GM18951 (cell line): ENCODE data around the gene GPATCH4.

Experiments
- POLR2A ChIP-seq: IDR thresholded peaks from 4 replicates; pipeline ENCODE4 v1.6.1; 2011; ENCODE audit warnings: mild to moderate bottlenecking; ENCODE audit not compliant: insufficient read length, insufficient read depth; ENCODE audit errors: extremely low read depth
- in situ Hi-C: fragments of 300-500 bp; cut with MboI; formaldehyde crosslinking; loops from one replicate; pipeline ENCODE4 v1.12.0; 2022; ENCODE audit warnings: low sequenced_read_pairs, mixed read lengths, inconsistent platforms; ENCODE audit not compliant: unreplicated experiment

GPATCH4 gene

GRCh38 chr1:156601122-156601830 lies at the start of gene GPATCH4:
GPATCH4 (minus strand) TSS chr1:156601479.
- in situ Hi-C loops = no loop called here
- TF ChIP-seq POLR2A = peak; percentile 76

- in situ Hi-C loops = no loop called here
- no peak for TF ChIP-seq POLR2A
These were observed 47.7 kb upstream of the GPATCH4 start for GRCh38 chr1:156648951-156649350.

GRCh38 chr1:156648496-156648895 lies 47.2 kb upstream of the GPATCH4 start:
- in situ Hi-C loops = no loop called here
- TF ChIP-seq POLR2A = no peak

- in situ Hi-C loops = no loop called here
- TF ChIP-seq POLR2A = no peak
These were observed 46.1 kb upstream of the GPATCH4 start for GRCh38 chr1:156647351-156647750.

- no peak for TF ChIP-seq POLR2A
- in situ Hi-C loops = no loop called here
These were observed 45.5 kb upstream of the GPATCH4 start for GRCh38 chr1:156646738-156647211.

- no peak for TF ChIP-seq POLR2A
- in situ Hi-C loops = no loop called here
These were observed 44.4 kb upstream of the GPATCH4 start for GRCh38 chr1:156645666-156646065.

- TF ChIP-seq POLR2A = no peak
- in situ Hi-C loops = no loop called here
These were observed 43.8 kb upstream of the GPATCH4 start for GRCh38 chr1:156645056-156645455.

GRCh38 chr1:156644640-156645039 lies 43.4 kb upstream of the GPATCH4 start:
- no peak for TF ChIP-seq POLR2A
- in situ Hi-C loops = no loop called here

GRCh38 chr1:156644146-156644545 lies 42.9 kb upstream of the GPATCH4 start:
- no peak for TF ChIP-seq POLR2A
- in situ Hi-C loops = no loop called here

- no peak for TF ChIP-seq POLR2A
- in situ Hi-C loops = no loop called here
These were observed 42.5 kb upstream of the GPATCH4 start for GRCh38 chr1:156643778-156644092.

- in situ Hi-C loops = no loop called here
- no peak for TF ChIP-seq POLR2A
These were observed 41.9 kb upstream of the GPATCH4 start for GRCh38 chr1:156643049-156643777.

GRCh38 chr1:156642265-156643048 lies 41.2 kb upstream of the GPATCH4 start:
- in situ Hi-C loops = no loop called here
- TF ChIP-seq POLR2A = no peak

- in situ Hi-C loops = no loop called here
- TF ChIP-seq POLR2A = no peak
These were observed 40.5 kb upstream of the GPATCH4 start, which contains the start of gene BCAN for GRCh38 chr1:156641761-156642264. BCAN (plus strand) TSS chr1:156642117; CDS start chr1:156646055, 3,938 bp downstream.
